ENCODE results near the gene EML6. TPM values are rescaled to one million over a fixed set of nuclear protein-coding genes. Genes with fewer than 3 reads are reported as not detected.

The EML6 gene
- total RNA-seq, 4 donors from 2014 or later: 2.3 to 15.1 (median 4.1) TPM

DNA sequence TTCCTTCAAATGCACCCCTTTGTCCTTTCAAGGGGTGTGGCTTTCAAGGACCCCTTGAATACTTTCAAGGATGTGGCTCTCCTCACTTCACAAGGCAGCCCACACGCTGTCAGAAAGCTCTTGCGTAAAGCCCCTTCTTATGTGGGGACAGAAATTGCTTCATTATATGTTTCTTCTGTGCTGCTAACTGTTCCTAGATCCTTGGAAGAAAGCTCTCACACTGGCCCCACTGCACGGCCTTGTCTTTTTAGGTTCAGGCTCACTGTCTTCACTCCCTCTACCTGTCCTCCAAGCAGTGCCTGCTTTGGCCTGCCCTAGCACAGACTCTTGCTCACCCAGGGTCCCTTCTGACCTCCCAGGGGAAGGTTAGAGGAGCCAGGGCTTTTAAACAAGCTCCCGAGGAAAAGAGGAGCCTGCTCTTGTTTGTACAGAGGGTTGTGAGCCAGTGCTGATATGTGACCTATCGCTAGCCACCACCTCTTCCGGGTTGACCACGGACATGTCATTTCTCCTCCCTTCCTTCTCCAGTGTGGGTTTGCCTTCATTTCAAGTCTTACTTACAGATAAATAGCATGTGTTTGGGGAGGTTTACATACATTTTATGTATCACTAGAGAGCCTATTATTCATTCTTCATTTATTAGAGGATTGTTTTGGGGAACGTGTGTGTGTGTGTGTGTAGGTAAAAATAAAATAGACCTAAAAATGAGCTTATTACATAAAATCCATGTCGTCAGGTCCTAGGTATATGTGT, 232.1 kb downstream of the EML6 start:
- WGBS: 75% methylated on average over 9 of the region's 9 CpGs

DNA sequence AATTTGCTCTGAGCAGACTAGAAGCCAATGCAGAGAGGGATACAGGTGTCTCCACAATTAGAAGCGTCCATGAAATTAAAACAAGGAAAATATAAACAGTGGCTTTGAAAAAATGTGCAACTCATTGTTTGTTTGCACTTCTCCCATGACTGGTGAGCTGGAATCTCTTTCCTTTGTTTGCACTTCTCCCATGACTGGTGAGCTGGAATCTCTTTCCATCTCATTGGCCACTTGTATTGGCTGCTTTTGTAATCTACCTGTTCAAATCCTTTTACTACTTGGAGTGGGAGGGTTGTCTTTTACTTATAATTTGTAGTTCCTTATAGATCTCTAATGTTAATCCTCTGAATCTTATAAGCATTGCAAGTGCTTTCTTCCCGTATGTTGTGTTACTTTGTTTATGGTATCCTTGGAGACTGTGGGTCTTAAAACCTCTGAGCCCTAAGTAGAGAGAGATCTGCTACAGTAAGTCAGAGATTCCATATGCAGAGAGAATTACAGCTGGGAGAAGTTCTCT, 232.7 kb downstream of the EML6 start:
- no peaks in the 10 kb centered on the region for H3K27me3 ChIP-seq
- no peaks in the 10 kb centered on the region for H3K9me3 ChIP-seq
- H3K4me3 ChIP-seq: no peak overlapping the region
- H3K27ac ChIP-seq: no peak overlapping the region
- TF ChIP-seq, protein P1, sequence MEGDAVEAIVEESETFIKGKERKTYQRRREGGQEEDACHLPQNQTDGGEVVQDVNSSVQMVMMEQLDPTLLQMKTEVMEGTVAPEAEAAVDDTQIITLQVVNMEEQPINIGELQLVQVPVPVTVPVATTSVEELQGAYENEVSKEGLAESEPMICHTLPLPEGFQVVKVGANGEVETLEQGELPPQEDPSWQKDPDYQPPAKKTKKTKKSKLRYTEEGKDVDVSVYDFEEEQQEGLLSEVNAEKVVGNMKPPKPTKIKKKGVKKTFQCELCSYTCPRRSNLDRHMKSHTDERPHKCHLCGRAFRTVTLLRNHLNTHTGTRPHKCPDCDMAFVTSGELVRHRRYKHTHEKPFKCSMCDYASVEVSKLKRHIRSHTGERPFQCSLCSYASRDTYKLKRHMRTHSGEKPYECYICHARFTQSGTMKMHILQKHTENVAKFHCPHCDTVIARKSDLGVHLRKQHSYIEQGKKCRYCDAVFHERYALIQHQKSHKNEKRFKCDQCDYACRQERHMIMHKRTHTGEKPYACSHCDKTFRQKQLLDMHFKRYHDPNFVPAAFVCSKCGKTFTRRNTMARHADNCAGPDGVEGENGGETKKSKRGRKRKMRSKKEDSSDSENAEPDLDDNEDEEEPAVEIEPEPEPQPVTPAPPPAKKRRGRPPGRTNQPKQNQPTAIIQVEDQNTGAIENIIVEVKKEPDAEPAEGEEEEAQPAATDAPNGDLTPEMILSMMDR (IDR thresholded peaks at IDR 0.05): no peak
- TF ChIP-seq POLR2A (IDR thresholded peaks at IDR 0.05): no peak
- no peak for TF ChIP-seq EP300 (IDR thresholded peaks at IDR 0.05)
- TF ChIP-seq POLR2AphosphoS5 (IDR thresholded peaks at IDR 0.05): no peak
- no peak for DNase-seq (ENCODE audit: low spot score in 2 of 2)
- no peaks in the 10 kb centered on the region for H3K36me3 ChIP-seq
- WGBS: 61% methylated on average over 2 of the region's 2 CpGs
- H3K4me1 ChIP-seq: peaks cover 2% of the 10 kb centered on the region

More for the DNA sequence above, 232.1 kb downstream of the EML6 start:
- H3K27me3 ChIP-seq: no peaks in the 10 kb centered on the region
- DNase-seq (ENCODE audit: low spot score in 2 of 2): no peak
- no peak overlapping the region for H3K27ac ChIP-seq
- no peak overlapping the region for H3K4me3 ChIP-seq
- H3K36me3 ChIP-seq: no peaks in the 10 kb centered on the region
- TF ChIP-seq POLR2A (IDR thresholded peaks at IDR 0.05): no peak
- H3K9me3 ChIP-seq: no peaks in the 10 kb centered on the region
- H3K4me1 ChIP-seq: peaks cover 2% of the 10 kb centered on the region

DNA sequence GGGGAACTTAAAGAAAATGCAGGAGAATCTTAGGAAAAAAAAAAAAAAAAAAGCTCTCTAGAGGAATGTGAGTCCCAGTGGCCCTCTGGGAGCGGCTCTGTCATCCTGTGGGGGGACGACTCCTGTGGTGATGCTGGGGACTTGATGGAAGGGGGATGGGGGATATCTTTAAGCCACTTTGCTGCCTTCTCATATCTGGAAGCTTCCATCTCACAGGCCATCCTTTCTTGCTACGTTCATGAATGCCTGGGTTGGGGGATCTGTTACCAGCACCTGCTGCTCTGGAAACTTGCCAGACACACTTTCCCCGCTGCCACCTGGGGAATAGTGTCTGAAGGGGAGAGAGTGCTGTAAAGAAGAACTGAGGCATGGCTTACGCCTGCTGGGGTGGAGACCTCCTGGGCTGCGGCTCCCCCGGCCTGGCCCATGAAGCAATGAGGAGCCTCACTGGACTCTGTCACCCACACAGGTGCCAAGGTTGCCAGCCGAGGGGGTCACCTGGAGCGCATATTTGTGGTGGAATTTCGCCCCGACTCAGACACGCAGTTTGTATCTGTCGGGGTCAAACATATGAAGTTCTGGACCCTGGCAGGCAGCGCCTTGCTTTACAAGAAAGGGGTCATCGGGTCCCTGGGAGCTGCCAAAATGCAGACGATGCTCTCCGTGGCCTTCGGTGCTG, 234.0 kb downstream of the EML6 start:
- DNase-seq (ENCODE audit: low spot score in 2 of 2): no peak
- H3K27ac ChIP-seq: no peak overlapping the region
- TF ChIP-seq POLR2A (IDR thresholded peaks at IDR 0.05) (no peak), EP300 (IDR thresholded peaks at IDR 0.05) (no peak), POLR2AphosphoS5 (IDR thresholded peaks at IDR 0.05) (no peak)
- TF ChIP-seq, protein P1 (IDR thresholded peaks at IDR 0.05): no peak
- 89% methylated on average over 5 of the region's 18 CpGs for WGBS
- H3K9me3 ChIP-seq: no peaks in the 10 kb centered on the region
- peaks cover 2% of the 10 kb centered on the region for H3K4me1 ChIP-seq
- H3K27me3 ChIP-seq: no peaks in the 10 kb centered on the region
- H3K36me3 ChIP-seq: no peaks in the 10 kb centered on the region
- no peak overlapping the region for H3K4me3 ChIP-seq

DNA sequence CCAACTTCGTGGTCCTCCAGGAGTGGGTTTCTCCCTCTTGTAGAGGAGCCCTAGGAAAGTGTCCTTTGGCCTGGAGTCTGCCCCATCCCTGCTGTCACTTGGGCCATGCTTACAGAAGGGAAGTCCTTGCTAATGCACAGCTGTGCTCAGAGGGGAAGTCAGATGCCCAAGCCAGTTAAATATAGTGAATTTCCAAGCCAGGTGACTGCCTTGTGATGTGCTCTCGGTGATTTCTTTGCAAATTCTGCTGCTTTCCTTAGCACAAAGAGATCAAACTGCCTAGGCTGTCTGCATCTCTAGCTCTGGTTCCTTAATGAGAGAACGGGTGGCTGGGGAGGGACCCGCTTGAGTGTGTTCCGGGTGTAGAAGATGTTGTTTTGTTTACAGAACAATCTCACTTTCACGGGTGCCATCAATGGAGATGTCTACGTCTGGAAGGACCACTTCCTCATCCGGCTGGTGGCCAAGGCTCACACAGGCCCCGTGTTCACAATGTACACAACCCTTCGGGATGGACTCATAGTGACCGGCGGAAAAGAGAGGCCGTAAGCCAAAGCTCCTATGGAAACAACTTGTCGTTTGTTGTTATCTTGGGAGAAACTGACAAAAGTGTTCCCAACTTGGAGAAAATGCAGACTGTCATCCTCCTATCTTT, 235.4 kb downstream of the EML6 start:
- no peak for TF ChIP-seq POLR2A (IDR thresholded peaks at IDR 0.05)
- TF ChIP-seq POLR2AphosphoS5 (IDR thresholded peaks at IDR 0.05): no peak
- TF ChIP-seq, protein P1 (IDR thresholded peaks at IDR 0.05): no peak
- no peak for TF ChIP-seq EP300 (IDR thresholded peaks at IDR 0.05)
- peaks cover 12% of the 10 kb centered on the region for H3K4me1 ChIP-seq
- no peaks in the 10 kb centered on the region for H3K9me3 ChIP-seq
- WGBS: 91% methylated on average over 13 of the region's 14 CpGs
- DNase-seq (ENCODE audit: low spot score in 2 of 2): no peak
- no peak overlapping the region for H3K27ac ChIP-seq
- no peak overlapping the region for H3K4me3 ChIP-seq
- no peaks in the 10 kb centered on the region for H3K27me3 ChIP-seq
- no peaks in the 10 kb centered on the region for H3K36me3 ChIP-seq

DNA sequence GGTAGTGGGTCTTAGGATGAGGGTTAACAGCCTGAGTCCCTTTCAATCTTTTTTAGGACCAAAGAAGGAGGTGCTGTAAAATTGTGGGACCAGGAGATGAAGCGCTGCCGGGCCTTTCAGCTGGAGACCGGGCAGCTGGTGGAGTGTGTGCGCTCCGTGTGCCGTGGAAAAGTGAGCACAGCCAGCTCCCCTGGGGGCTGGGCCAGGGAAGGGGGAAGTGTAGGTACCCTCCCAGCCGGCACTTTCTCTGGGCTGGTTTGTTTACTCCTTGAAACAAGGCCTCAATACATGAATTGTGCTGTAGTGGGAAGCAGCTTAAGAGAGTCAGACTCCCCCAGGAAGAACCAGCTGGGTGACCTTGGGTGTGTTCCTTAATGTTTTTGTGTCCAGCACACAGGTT, 236.7 kb downstream of the EML6 start:
- Histone ChIP-seq H3K9me3 (no peaks in the 10 kb centered on the region), H3K27me3 (no peaks in the 10 kb centered on the region), H3K36me3 (no peaks in the 10 kb centered on the region), H3K4me1 (peaks cover 19% of the 10 kb centered on the region), H3K4me3 (no peak overlapping the region), H3K27ac (peak overlapping the region; percentile 40)
- DNase-seq (ENCODE audit: low spot score in 2 of 2): no peak
- WGBS: 89% methylated on average over 7 of the region's 7 CpGs
- TF ChIP-seq POLR2A (IDR thresholded peaks at IDR 0.05): no peak
- no peak for TF ChIP-seq EP300 (IDR thresholded peaks at IDR 0.05)
- TF ChIP-seq, protein P1 (IDR thresholded peaks at IDR 0.05): no peak
- TF ChIP-seq POLR2AphosphoS5 (IDR thresholded peaks at IDR 0.05): no peak
